Measurements from ENCODE around the gene SYT7. TPM values are rescaled to one million over a fixed set of nuclear protein-coding genes. Genes with fewer than 3 reads are reported as not detected.
"Not testable (repeated sequence)": the region's sequence is repeated elsewhere in the genome, so short reads cannot be mapped to it uniquely, and the experiment has no call there.

Gene SYT7
- total and polyA plus RNA-seq, 2 of the 8 experiments (the other 6 are each of a cell fraction or from before 2014, with no cell fraction given), result 9.6 to 10.5 TPM

- not testable (repeated sequence) for H3K27ac ChIP-seq (ENCODE audit: low read depth, low read length); H4K91ac ChIP-seq (replicated peaks; ENCODE audit: insufficient read length, low read length); H2BK15ac ChIP-seq (ENCODE audit: low read length); H2BK120ac ChIP-seq (replicated peaks; ENCODE audit: low read depth, low read length); H3K9ac ChIP-seq (replicated peaks in 1 of 4; ENCODE audit: extremely low read depth in 1 of 4, low read depth in 3 of 4, low read length in 3 of 4); H3K4me1 ChIP-seq (replicated peaks in 1 of 4; ENCODE audit: control insufficient read depth in 3 of 4, insufficient read depth in 4 of 4, low read length in 3 of 4); H3K4ac ChIP-seq (replicated peaks; ENCODE audit: insufficient read length, low read depth, low read length); H2BK20ac ChIP-seq (ENCODE audit: low read length); H2BK5ac ChIP-seq (ENCODE audit: low read depth, low read length); H2AFZ ChIP-seq (ENCODE audit: low read length); H3K4me3 ChIP-seq (ENCODE audit: extremely low read depth in 1 of 4, insufficient read depth in 2 of 4, low read depth in 3 of 4, low read length in 4 of 4); H4K5ac ChIP-seq (ENCODE audit: insufficient read length, low read depth, low read length); H2BK12ac ChIP-seq (ENCODE audit: low read depth, low read length); H3K18ac ChIP-seq (ENCODE audit: extremely low read depth, low read length); H3K14ac ChIP-seq (ENCODE audit: insufficient read length); H3K23me2 ChIP-seq (ENCODE audit: low read depth, low read length); H4K8ac ChIP-seq (ENCODE audit: extremely low read depth, insufficient read depth, low read length); H3K4me2 ChIP-seq (ENCODE audit: insufficient read depth in 1 of 2, low read depth in 2 of 2, low read length in 2 of 2); DNase-seq (ENCODE audit: low read depth in 1 of 2, low spot score in 2 of 2); H3K79me1 ChIP-seq (ENCODE audit: low read depth, low read length); H3K36me3 ChIP-seq (ENCODE audit: control insufficient read depth in 2 of 4, insufficient read depth in 4 of 4, low read length in 3 of 4); H3K79me2 ChIP-seq (ENCODE audit: control insufficient read depth in 1 of 2, insufficient read depth in 2 of 2, low read length in 2 of 2); FAIRE-seq; H3K23ac ChIP-seq (ENCODE audit: insufficient read length); H3K27me3 ChIP-seq (replicated peaks in 1 of 4; ENCODE audit: control insufficient read depth in 3 of 4, extremely low read depth in 1 of 4, insufficient read depth in 3 of 4, low read length in 3 of 4); H3K9me3 ChIP-seq (ENCODE audit: insufficient read depth in 2 of 2, low read depth in 1 of 2, low read length in 1 of 2); H2AK5ac ChIP-seq (ENCODE audit: low read depth, low read length); H4K20me1 ChIP-seq (replicated peaks in 1 of 2; ENCODE audit: control insufficient read depth in 1 of 2, insufficient read depth in 2 of 2, low read length in 2 of 2); H3K56ac ChIP-seq (replicated peaks; ENCODE audit: insufficient read length, low read depth, low read length)
- ChIA-PET CTCF (ENCODE audit: partially characterized antibody) (interaction anchor here (1.0 to 57.8 kb wide), 7 partner anchors 9 to 171 kb away, joined by 3 to 2106 read pairs (median 6); partner anchors contain the start of gene LRRC10B), POLR2A (ENCODE audit: partially characterized antibody) (interaction anchor here (0.9 kb wide), 2 partner anchors 29 to 65 kb away, joined by 3 read pairs; no protein-coding TSS in a partner anchor)
- WGBS, 2 experiments (ENCODE audit: extremely low coverage in 1 of 2, insufficient coverage in 1 of 2, insufficient read length in 1 of 2, insufficient replicate concordance in 2 of 2, low coverage in 1 of 2, low lambda C conversion rate in 2 of 2, missing lambda C conversion rate in 1 of 2), result 78% methylated on average over 6 of the region's 6 CpGs; no CpG with 5 or more reads in 1 of the 2 experiments
These were observed 113.3 kb downstream of the SYT7 start for GRCh38 chr11:61467602-61468001.

MicroRNAs within 50 kb of the gene (microRNA counts, 767-probe panel; counts per million panel counts)
- 8,710 counts per million, percentile 98 among the panel's probes with 10 or more counts for microRNA hsa-miR-4488

Small RNA genes lying within 50 kb of the gene (microRNA-seq; reads per million reads assigned to microRNA genes)
- gene MIR4488 (ENCODE audit: borderline microRNAs expressed in 2 of 2, borderline number of aligned reads in 2 of 2, borderline replicate concordance in 1 of 2), result 0 reads per million in 2 experiments

Small RNA genes lying within 50 kb of the gene (small RNA-seq; reads per million reads assigned to genes)
- gene MIR4488 (ENCODE audit: insufficient read depth), result not detected

Other genes with a start within 250 kb of the SYT7 start
- gene DDB1, start 248.0 kb downstream of the SYT7 start, total RNA-seq (2021; fragmentation: NEBNext Ultra II Directional; extraction: Animal tissue kit (Norgen Biotek cat#: 25700)), result 275 and 283 TPM in 2 replicates
- gene DDB1, start 248.0 kb downstream of the SYT7 start, polyA plus RNA-seq (2011; rRNA removed), result 239 and 306 TPM in 2 replicates
- gene TKFC, start 247.8 kb downstream of the SYT7 start, total RNA-seq (2021; fragmentation: NEBNext Ultra II Directional; extraction: Animal tissue kit (Norgen Biotek cat#: 25700)), result 53.5 and 56.0 TPM in 2 replicates
- 55.0 and 84.1 TPM in 2 replicates for gene TKFC, start 247.8 kb downstream of the SYT7 start, polyA plus RNA-seq (2011; rRNA removed)
- gene CYB561A3, start 219.2 kb downstream of the SYT7 start, total RNA-seq (2021; fragmentation: NEBNext Ultra II Directional; extraction: Animal tissue kit (Norgen Biotek cat#: 25700)), result 29.6 and 32.5 TPM in 2 replicates
- gene CYB561A3, start 219.2 kb downstream of the SYT7 start, polyA plus RNA-seq (2011; rRNA removed), result 41.2 and 58.0 TPM in 2 replicates
- gene TMEM138, start 218.7 kb downstream of the SYT7 start, total RNA-seq (2021; fragmentation: NEBNext Ultra II Directional; extraction: Animal tissue kit (Norgen Biotek cat#: 25700)), result 32.9 and 35.3 TPM in 2 replicates
- 48.6 and 59.0 TPM in 2 replicates for gene TMEM138, start 218.7 kb downstream of the SYT7 start, polyA plus RNA-seq (2011; rRNA removed)
- 20.7 and 24.3 TPM in 2 replicates for gene TMEM216, start 188.5 kb downstream of the SYT7 start, total RNA-seq (2021; fragmentation: NEBNext Ultra II Directional; extraction: Animal tissue kit (Norgen Biotek cat#: 25700))
- 71.3 and 103 TPM in 2 replicates for gene TMEM216, start 188.5 kb downstream of the SYT7 start, polyA plus RNA-seq (2011; rRNA removed)
- gene CPSF7, start 151.1 kb downstream of the SYT7 start, total RNA-seq (2021; fragmentation: NEBNext Ultra II Directional; extraction: Animal tissue kit (Norgen Biotek cat#: 25700)), result 95.9 and 96.7 TPM in 2 replicates
- gene CPSF7, start 151.1 kb downstream of the SYT7 start, polyA plus RNA-seq (2011; rRNA removed), result 122 and 192 TPM in 2 replicates
- 41.0 and 44.8 TPM in 2 replicates for gene SDHAF2, start 151.0 kb downstream of the SYT7 start, total RNA-seq (2021; fragmentation: NEBNext Ultra II Directional; extraction: Animal tissue kit (Norgen Biotek cat#: 25700))
- 81.1 and 114 TPM in 2 replicates for gene SDHAF2, start 151.0 kb downstream of the SYT7 start, polyA plus RNA-seq (2011; rRNA removed)
- 0.47 and 0.61 TPM in 2 replicates for gene LRRC10B, start 72.3 kb downstream of the SYT7 start, total RNA-seq (2021; fragmentation: NEBNext Ultra II Directional; extraction: Animal tissue kit (Norgen Biotek cat#: 25700))
- gene LRRC10B, start 72.3 kb downstream of the SYT7 start, polyA plus RNA-seq (2011; rRNA removed), result 0.71 and 1.1 TPM in 2 replicates
- gene DAGLA, start 99.3 kb upstream of the SYT7 start, total RNA-seq (2021; fragmentation: NEBNext Ultra II Directional; extraction: Animal tissue kit (Norgen Biotek cat#: 25700)), result 6.4 and 6.6 TPM in 2 replicates
- gene DAGLA, start 99.3 kb upstream of the SYT7 start, polyA plus RNA-seq (2011; rRNA removed), result 3.6 and 5.3 TPM in 2 replicates
- 6.0 TPM in 2 replicates for gene MYRF, start 171.6 kb upstream of the SYT7 start, total RNA-seq (2021; fragmentation: NEBNext Ultra II Directional; extraction: Animal tissue kit (Norgen Biotek cat#: 25700))
- 6.1 and 7.6 TPM in 2 replicates for gene MYRF, start 171.6 kb upstream of the SYT7 start, polyA plus RNA-seq (2011; rRNA removed)
- 186 and 191 TPM in 2 replicates for gene TMEM258, start 211.5 kb upstream of the SYT7 start, total RNA-seq (2021; fragmentation: NEBNext Ultra II Directional; extraction: Animal tissue kit (Norgen Biotek cat#: 25700))
- gene TMEM258, start 211.5 kb upstream of the SYT7 start, polyA plus RNA-seq (2011; rRNA removed), result 622 and 759 TPM in 2 replicates
- gene FEN1, start 211.8 kb upstream of the SYT7 start, total RNA-seq (2021; fragmentation: NEBNext Ultra II Directional; extraction: Animal tissue kit (Norgen Biotek cat#: 25700)), result 84.5 and 86.1 TPM in 2 replicates
- 52.6 and 52.9 TPM in 2 replicates for gene FEN1, start 211.8 kb upstream of the SYT7 start, polyA plus RNA-seq (2011; rRNA removed)
- gene FADS1, start 235.9 kb upstream of the SYT7 start, total RNA-seq (2021; fragmentation: NEBNext Ultra II Directional; extraction: Animal tissue kit (Norgen Biotek cat#: 25700)), result 115 and 116 TPM in 2 replicates
- 141 and 160 TPM in 2 replicates for gene FADS1, start 235.9 kb upstream of the SYT7 start, polyA plus RNA-seq (2011; rRNA removed)
- 499 and 526 TPM in 2 replicates for gene FADS2, start 247.2 kb upstream of the SYT7 start, total RNA-seq (2021; fragmentation: NEBNext Ultra II Directional; extraction: Animal tissue kit (Norgen Biotek cat#: 25700))
- gene FADS2, start 247.2 kb upstream of the SYT7 start, polyA plus RNA-seq (2011; rRNA removed), result 635 and 701 TPM in 2 replicates

All from H1 (cell line).